NOMO-1 treated with dmso at 0.1 percent for 144 hours (cell line): ENCODE data around the gene UGT1A9.

Experiments used
- DNase-seq: peaks from one replicate; lab custom pipeline; 2025; ENCODE audit not compliant: unreplicated experiment; lab: John Stamatoyannopoulos, UW

Gene UGT1A9

GRCh38 chr2:233758141-233758540 lies 86.4 kb downstream of the UGT1A9 start:
- no peak for DNase-seq

- DNase-seq = no peak
Measured at GRCh38 chr2:233758849-233759248, 87.2 kb downstream of the UGT1A9 start.

- DNase-seq = no peak
Measured at GRCh38 chr2:233760043-233760442, 88.3 kb downstream of the UGT1A9 start, which contains the start of gene UGT1A1. UGT1A1 (plus strand) TSS chr2:233760270; CDS start chr2:233760288, 18 bp downstream.

- DNase-seq = no peak
Measured at GRCh38 chr2:233761040-233761769, 89.5 kb downstream of the UGT1A9 start.

GRCh38 chr2:233764264-233764663 lies 92.6 kb downstream of the UGT1A9 start:
- no peak for DNase-seq

DNA sequence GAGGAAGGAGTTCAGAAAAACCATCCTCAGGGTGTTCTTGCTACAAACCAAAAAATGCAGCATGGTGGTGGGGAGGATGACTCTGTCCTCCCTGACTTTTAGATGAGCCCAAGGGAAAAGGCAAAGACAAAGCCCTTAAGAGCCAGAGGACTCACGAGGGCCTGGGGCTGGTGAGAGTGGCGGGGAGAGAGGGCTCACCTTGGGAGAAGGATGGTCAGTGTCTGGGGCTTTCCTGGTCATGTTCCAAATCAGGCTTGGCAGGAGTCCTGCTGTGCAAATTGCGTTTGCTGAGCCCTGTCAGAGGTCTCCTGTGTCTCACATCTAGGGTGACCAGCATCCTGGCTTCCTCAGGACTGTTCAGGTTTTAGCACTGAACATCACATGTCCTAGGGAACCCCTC lies 93.1 kb downstream of the UGT1A9 start:
- DNase-seq = no peak

DNA sequence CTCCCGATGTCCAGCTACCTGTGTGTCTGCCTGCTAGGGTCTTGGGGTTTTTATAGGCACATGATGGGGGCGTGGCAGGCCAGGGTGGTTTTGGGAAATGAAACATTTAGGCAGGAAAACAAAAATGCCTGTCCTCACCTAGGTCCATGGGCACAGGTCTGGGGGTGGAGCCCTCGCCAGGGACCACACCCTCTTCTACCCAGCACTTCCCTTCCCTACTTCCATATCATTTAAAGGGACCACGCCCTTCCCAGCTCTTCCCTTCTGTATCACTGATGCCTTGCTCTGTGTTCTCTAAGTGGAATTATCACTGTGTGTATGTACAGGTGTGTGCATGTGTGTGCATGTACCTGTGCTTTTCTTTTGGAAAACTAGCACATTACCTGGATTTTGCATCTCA lies 94.7 kb downstream of the UGT1A9 start:
- no peak for DNase-seq

- DNase-seq = no peak
Measured at GRCh38 chr2:233768076-233768475, 96.4 kb downstream of the UGT1A9 start.

DNA sequence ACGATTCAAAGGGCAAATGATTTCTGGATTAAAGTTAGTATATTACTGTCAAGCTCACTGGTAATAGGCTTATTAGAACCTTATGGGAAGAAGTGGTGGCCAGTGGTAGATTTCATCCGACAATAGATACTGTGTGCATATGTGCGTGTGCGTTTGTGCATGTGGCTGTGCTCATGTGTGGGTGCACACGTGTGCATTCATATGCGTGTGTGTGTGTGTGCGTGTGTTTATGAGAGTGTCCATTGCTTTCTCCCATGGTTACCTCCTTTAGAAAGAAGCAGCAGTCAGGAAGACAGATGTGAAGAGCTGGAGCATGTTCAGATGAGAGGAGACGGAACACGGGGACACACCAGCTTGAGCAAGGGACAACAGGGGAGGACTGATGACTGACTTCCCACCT lies 97.6 kb downstream of the UGT1A9 start:
- no peak for DNase-seq

DNA sequence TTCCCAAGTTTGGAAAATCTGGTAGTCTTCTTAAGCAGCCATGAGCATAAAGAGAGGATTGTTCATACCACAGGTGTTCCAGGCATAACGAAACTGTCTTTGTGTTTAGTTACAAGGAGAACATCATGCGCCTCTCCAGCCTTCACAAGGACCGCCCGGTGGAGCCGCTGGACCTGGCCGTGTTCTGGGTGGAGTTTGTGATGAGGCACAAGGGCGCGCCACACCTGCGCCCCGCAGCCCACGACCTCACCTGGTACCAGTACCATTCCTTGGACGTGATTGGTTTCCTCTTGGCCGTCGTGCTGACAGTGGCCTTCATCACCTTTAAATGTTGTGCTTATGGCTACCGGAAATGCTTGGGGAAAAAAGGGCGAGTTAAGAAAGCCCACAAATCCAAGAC lies 100.5 kb downstream of the UGT1A9 start:
- no peak for DNase-seq

DNA sequence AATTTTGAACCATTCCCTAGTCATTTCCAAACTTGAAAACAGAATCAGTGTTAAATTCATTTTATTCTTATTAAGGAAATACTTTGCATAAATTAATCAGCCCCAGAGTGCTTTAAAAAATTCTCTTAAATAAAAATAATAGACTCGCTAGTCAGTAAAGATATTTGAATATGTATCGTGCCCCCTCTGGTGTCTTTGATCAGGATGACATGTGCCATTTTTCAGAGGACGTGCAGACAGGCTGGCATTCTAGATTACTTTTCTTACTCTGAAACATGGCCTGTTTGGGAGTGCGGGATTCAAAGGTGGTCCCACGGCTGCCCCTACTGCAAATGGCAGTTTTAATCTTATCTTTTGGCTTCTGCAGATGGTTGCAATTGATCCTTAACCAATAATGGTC lies 100.9 kb downstream of the UGT1A9 start:
- DNase-seq = no peak

DNA sequence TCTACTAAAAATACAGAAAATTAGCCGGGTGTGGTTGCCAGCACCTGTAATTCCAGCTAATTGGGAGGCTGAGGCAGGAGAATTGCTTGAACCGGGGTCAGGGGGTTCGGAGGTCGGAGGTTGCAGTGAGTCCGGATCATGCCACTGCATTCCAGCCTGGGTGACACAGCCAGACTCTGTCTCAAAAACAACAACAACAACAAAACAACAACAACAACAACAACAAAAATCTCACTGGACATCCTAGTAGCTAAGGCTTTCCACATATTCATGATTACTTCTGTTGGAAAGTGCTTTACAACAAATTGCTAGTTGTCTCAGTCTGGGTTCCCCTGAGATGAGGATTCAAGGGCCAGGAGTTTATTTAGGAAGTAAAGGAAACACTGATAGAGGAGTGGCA lies 102.2 kb downstream of the UGT1A9 start:
- no peak for DNase-seq

GRCh38 chr2:233775414-233775813 lies 103.7 kb downstream of the UGT1A9 start:
- no peak for DNase-seq

DNA sequence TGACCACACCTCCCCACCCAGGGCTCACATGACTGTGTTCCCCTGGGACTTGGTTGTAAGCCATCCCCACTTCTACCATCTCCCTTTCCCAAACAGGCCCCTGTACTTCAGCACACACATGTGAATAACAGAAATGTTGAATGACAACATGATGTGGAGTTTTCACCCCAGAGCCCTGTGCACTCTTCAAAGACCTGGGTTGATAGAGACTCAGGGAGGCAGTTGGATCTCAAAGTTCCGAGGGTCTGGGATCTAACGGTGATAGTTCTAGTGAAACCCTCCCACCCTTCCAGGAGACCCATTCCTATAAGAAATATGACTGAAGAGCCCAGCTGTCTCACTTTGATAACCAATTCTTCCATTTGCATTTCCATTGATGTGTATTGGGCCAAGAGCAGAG lies 106.3 kb downstream of the UGT1A9 start, which contains the start of gene MROH2A:
Gene MROH2A (plus strand): TSS at position 301 of the 400 bp plus-strand sequence. CDS start 1,029 bp downstream, outside the sequence.
- DNase-seq = no peak

GRCh38 chr2:233779722-233780121 lies 108.0 kb downstream of the UGT1A9 start:
- no peak for DNase-seq

DNA sequence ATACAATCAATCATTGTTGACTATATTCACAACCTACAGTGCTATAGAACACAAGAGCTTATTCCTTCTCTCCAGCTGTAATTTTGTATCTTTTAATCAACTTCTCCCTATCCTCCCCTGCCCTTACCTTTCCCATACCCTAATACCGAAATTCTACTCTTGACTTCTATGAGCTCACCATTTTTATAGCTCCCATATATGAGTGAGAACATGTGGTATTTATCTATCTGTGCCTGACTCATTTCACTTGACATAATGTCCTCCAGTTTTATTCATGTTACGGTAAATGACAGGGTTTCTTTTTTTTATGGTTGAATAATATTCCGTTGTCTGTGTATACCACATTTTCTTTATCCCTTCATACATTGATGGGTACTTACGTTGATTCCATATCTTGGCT lies 109.1 kb downstream of the UGT1A9 start:
- DNase-seq = no peak

- DNase-seq = no peak
Measured at GRCh38 chr2:233789554-233789953, 117.9 kb downstream of the UGT1A9 start.

DNA sequence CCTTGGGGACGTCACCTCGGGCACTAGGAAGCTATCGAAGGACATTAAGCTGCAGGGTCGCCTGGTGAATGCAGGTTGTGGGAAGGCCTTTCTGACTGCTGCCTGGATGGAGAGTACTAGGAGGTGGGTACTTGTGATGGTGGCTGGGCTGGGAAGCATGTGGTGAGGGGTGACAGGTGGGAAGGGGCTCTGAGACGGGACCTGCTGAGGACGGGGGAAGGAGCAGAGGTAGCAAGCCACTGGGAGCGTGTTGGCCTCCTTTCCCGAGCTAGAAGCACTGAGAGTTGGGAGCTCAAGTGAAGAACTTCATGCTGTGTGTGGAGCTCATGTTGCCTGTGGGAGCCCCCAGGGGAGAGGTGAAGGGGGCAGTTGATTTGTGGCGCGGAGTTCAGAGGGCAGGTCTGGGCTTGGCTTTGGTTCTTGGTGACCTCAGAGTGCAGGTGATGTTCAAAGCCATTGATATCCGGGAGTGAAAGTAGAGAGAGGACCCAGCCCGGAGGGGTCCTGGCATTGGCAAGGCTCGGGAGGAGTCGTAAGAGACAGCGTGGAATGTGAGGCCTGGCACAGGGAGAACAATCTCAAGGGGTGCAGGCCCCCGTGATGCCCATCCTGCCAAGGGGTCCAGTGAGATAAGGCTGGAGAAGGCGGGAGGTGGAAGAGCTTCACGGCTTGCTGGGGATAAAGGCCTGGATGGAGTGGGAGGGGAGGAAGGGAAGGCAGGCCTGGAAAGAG lies 119.6 kb downstream of the UGT1A9 start:
- no peak for DNase-seq

- no peak for DNase-seq
Measured at GRCh38 chr2:233791883-233792329, 120.2 kb downstream of the UGT1A9 start.

DNA sequence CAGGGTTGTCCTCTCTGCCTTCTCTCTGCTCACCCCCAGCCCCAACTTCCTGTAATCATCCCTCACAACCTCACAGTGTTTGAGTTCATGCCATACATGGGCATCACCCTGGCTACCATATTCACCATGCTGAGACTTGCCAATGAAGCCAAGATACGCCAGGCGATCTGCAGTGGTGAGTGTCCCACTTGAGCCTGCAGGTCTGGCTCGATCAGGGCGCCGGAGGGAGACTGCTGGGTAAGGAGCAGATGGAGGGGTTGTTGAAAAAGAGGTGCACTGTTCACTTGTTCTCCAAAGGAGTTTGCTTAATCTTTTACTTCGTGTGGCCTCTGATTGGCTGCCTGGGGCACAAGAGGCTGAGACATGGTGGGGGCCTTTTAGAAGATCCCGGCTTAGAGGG lies 121.0 kb downstream of the UGT1A9 start:
- no peak for DNase-seq

DNA sequence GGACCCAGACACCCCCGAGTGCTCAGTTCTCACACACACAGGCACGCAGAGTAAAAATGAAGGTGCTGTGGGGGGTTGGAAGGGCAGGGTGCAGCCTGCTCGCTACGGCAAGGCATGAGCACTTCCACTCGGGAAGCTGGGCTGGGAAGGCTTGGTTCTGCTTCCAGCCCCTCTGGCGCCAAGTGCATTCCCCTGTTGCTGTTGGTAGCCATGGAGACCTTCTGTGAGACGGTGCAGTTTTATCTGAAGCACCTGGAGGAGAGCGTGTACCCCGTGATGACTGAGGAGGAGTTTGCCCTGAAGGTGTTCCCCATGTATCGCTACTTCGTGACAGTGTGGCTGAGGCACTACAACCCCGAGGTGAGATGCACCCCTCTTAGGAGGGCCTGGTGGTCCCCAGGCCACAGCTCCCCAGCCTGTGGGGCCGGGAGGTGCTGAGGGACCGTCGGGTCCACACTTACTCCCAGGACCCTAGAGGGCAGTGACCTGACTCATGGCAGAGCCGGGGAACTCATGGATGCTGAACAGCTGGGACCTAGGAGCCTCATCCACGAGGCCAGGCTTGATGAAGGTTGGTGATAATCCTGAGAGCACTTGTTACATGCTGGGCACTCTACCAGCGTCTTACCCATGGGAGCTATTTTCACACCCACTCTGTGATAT lies 121.9 kb downstream of the UGT1A9 start:
- DNase-seq = no peak
